HG03139 (cell line): ENCODE measurements around the gene TLE3.

Experiments used
- ATAC-seq: cut with Tn5 transposase; IDR thresholded peaks from one replicate; pipeline ENCODE4 v1.9.1; 2021; ENCODE audit not compliant: unreplicated experiment

The TLE3 gene

GRCh38 chr15:70099167-70099966 is 1.6 kb upstream of the TLE3 start:
- ATAC-seq, result peak; percentile 56

DNA sequence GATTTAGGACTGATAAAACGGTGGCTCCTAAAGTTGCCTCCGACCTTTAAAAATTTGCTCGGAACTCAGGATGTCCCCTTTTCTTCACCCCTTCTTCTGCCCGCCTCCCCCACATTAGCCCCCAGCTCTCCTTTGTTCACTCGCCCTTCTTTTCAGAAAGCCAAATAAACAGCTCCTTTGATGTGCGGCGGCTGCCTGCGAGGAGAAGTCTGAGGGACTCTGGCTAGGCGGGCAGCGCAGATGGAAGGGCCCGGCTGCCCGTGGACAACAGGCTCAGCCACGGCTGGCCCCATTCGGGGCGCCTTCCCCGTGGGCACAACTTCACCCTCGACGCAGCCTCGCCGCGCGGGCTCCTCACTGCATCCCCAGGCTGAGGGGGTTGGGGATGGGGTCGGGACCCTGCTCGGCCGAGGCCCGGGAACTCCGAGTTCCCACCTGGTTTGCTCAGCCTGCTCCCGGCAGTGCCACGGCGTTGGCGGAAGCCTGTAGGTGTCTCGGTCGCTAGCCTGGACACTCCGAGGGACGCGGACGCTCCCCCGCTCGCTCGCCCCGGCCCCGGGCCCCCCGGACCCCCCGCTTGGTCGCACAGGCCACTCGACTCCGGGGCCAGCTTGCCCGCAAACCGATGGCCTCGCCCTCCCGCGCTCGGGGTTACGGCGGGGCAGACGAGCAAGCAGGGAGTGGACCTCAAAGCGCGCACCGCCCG is 897 bp upstream of the TLE3 start:
- ATAC-seq, result no peak

- ATAC-seq, result no peak
Measured at GRCh38 chr15:70098153-70098460, 390 bp upstream of the TLE3 start.

DNA sequence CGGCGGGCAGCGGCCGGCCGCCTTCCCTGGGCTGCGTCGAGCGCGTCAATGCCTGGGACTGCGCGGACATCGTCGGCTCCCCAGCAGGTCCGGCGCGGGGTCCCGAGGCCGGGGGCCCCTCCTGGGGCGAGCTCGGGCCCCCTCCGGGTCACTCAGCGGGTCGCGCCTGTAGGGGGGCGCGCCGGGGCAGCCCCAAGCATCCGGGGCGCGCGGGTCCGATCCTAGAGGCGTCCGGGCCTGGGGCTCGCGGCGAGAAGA is 725 bp downstream of the TLE3 start:
- ATAC-seq, result no peak

GRCh38 chr15:70096215-70097062 is 1.3 kb downstream of the TLE3 start:
- ATAC-seq, result no peak

DNA sequence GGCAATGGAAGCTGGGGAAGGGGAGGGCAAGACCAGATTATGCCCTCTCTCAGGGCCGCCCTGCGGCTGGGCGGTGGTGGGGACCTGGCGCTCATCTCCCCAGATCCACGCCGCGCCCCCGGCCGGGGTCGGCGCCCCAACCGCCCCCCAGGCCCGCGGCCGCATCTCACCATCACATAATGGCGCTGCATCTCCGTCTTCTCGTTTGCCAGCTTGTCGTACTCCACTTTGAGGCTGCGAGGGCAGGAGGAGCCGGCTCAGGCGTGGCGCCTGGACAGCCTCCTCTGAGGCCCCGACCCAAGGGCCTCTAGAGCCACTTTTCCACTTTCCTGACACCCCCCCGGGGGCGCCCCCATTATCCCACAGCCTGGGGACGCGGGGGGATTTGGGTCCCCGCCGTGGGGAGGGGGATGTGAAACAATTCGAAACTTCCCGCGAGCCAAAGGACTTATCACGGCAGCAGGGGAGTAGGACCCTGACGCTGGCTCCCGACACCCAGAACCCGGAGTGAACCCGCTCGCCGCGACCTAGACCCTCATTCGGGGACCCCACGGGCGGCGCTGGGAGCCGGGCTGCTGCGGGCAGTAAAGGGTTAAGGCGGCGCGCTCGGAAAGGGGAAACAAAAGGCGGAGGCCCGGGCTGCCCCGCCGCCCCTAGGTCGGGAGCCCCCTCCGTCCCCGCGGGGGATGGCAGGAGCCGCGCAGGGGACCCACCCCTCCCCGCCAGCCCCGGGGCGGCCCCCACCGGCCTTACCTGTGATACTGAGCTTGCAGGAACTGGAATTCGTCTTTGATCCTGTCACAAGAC is 2.1 kb downstream of the TLE3 start:
- ATAC-seq, result no peak

GRCh38 chr15:70094690-70095311 is 2.9 kb downstream of the TLE3 start:
- ATAC-seq, result no peak

DNA sequence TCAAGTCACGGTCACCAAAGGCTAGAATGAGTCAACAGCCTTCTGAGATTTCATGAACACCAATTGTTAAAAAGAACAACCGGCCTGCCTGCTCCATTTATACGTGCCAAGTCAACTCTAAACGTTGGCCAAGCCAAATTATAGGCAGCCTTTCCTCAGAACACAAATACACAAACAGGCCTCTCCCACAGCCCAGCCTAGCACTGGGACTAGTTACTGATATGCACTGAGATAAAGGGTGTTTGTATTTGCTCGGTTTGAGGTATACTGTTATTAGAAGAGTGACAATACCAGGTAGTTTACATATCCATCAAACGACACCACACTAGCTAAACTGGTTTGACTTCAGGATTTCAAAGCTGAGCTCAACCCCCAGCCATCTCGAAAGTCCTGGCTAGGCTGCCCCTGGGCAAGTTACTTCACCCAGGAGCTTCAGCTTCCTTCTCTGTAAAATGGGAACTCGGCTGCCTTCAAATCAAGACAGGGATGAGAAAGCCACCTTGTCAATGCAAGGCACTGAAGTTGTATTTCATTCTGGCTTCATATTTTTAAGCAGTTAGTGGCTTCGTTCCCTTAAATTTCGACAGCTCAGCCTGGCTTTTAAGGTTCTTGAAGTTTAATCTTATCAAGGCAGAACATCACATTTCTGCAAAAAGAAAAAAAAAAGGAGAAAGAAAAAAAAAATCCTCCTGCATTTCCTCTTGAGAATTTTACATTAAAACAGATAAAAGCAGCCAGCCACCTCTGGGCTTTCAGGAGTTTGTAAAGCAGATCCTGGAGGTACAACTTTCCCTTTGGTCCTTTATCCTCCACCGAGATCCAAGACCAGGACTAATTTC is 4.0 kb downstream of the TLE3 start:
- no peak for ATAC-seq

GRCh38 chr15:70093070-70093469 is 4.6 kb downstream of the TLE3 start:
- no peak for ATAC-seq

GRCh38 chr15:70092464-70093027 is 5.2 kb downstream of the TLE3 start:
- no peak for ATAC-seq

DNA sequence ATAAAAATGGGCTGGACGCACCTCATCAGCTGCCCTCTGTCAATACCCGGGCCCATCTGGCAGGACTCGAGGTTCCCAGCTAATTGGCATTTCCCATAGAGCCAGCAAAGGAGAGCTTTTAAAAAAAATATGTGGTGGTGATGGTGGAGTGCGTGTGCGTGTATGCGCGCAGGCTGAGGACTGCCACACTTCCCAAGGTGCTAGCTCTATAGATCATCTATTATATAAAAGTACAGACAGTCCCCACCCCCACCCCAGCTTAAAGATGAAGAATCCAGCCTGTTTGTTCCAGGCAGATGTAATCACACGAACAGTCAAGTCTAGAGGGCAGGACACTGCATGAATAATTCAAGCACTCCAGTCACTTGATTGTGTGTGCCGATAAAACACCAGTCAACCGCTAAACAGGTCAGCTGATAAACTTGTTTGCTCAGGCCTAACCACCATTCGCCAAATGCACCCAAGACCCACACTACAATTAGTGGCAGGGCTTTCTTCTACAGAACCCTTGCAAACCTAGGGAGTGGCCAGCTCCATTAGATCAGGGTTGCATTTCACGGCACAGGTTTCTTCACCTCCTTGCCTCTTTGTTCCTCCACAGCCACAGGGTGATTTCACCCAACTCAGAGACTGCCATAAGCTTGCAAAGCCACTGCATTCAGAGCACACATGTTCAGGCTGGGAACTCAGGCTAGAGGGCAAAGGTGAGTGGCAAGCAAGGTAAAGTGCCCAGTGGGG is 5.8 kb downstream of the TLE3 start:
- no peak for ATAC-seq

- no peak for ATAC-seq
Measured at GRCh38 chr15:70090436-70091296, 7.1 kb downstream of the TLE3 start.

DNA sequence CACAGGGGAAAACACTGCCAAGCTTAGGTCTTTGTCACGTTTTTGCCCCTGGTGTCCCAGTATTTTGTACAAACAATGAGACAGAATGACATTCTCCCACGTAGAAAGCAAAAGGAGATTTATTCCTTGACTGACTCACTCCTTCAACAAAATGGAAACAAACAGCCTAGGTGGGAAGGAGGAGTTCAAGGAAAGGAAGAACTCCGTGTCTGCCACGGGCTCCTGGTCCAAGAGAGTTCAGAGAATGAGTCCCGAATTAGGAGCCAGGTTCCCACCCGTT is 8.1 kb downstream of the TLE3 start:
- ATAC-seq, result no peak

DNA sequence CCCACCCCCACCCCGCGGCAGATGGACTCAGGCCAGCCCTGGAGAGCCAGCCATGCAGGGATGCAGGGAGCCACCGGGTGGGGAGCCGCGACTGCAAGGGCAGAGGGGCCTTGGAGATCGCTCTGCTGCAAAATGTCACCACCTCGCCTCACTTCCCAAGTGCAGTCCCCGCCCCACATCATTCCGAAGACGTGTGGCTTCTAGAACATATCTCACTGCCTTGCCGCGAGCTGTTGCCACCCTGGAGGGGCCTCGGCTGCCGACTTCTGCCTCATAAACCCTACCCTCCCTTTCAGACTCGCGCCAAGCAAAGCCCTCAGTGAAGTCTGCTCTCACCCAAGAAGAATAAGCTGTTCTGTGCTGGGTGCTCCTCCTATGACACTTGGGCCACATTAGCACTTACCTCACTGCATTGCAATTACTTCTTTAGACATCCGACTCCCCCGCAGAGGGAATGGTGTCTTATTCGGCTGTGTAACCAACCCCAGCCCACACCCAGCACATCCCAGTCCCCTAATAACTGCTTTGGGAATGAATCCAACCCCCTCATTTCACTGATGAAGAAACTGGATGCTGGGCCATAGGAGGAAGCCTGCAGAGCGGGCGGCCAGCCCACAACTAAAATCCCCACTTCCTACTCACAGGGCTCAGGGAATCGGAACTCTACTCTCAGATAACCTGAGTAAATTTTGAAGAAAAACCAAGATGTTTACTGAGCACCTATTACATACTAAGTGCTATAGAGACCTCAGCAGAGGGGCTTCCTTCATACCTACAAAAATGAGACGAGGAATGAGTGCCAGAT is 8.6 kb downstream of the TLE3 start:
- ATAC-seq, result no peak

DNA sequence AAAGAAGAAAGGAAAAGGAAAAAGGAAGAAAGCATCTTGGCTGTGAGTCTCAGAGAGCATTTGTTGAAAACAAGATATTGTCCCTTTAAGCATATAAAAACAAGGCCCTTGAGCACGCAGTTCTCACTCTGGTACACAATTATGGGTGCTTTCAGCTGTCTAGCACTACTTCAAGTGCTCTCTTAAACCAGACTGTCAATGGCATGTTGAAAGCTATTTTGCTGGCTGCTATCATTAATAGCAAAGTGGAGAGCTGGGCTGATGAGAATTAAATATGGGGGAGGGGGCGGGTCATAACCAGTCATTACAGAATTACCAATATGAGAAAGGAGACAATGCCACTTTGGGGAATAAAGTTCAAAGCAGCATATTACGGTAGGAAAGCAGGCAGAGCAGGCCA is 9.3 kb downstream of the TLE3 start:
- ATAC-seq, result no peak

DNA sequence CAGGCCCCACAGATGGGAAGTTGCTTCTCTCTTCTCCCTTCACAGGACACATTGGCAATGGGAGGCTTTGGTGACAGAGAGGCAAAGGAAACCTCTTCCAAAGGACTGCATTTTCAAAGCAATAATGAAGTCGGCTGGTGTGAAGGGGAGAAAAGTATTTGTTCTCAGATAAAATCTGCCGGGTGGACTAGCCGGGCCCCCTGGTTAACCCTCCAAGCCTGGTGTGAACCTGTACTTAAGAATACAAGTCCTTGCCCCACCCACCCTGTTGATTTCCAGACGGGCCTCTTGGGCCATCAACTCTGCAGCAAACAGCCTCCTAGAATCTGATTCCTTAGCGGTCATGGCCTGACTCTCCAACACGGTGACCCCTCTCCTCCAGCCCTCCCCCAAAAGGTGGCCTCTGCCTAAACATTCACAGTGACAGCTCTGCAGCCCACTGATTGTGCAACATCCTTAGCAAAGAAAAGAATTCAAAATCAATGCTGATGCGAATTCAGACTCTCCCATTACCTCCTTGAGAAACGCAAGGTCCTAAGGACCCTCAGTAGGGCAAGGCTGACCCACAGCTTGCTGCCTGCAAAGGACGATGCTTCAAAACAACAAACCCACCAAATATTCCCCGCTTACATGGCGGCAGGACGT is 9.9 kb downstream of the TLE3 start:
- ATAC-seq, result no peak

DNA sequence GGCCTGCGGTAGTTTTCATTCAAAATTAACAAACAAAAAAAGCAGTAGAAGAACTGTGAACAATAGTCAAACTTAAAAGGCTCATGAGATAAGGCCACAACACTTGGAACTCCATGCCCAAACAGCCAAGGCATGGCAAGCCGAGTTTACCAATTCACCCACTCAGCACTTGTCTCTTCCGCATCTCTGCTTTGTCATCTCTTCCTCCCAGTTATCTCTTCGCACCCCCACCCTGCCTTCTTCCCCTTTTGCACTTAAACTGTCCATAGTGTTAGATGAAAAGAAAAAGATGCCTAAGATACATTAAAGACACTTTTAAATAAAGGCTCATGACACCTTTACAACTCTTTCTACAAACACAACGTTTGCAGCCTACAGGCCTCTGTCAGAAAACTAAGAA is 11.1 kb downstream of the TLE3 start:
- no peak for ATAC-seq
